Body of pancreas (tissue), 4 donors: ENCODE data around the gene ABCC3. TPM values are rescaled to one million over a fixed set of nuclear protein-coding genes. Genes with fewer than 3 reads are reported as not detected.
A peak's percentile ranks its signal among the peaks of the same experiment; 100 is the strongest.

Source experiments
- ATAC-seq: fragments of 150-250 bp; one replicate; pipeline ENCODE4 v1.9.1; 2016
- DNase-seq, 4 donors: peaks; one replicate each; pipeline ENCODE4 v3.0.0-alpha.2; 2019
- H3K27ac ChIP-seq, 4 donors: fragments of 200-600 bp; sonication (generic); 1 replicate in 3 of 4; 2 replicates in 1 of 4; pipeline versions ENCODE4 v1.5.1 to v1.6.1; 2016 to 2019; ENCODE audit warnings: mild to moderate bottlenecking in 1 of 4, mixed read lengths in 1 of 4, moderate library complexity in 1 of 4
- H3K27me3 ChIP-seq, 2 donors: fragments of 200-600 bp; sonication (generic); one replicate each; pipeline ENCODE4 v1.6.0; 2016; ENCODE audit warnings: mild to moderate bottlenecking in 1 of 2
- H3K36me3 ChIP-seq, 2 donors: fragments of 200-600 bp; sonication (generic); replicated peaks in 1 of 2; 2 replicates each; pipeline ENCODE4 v1.5.1; 2016; ENCODE audit warnings: low read depth in 2 of 2; ENCODE audit not compliant: insufficient read depth in 1 of 2
- H3K4me1 ChIP-seq: fragments of 200-600 bp; sonication (generic); one replicate; pipeline ENCODE4 v1.6.0; 2016
- H3K4me3 ChIP-seq, 2 donors: fragments of 200-600 bp; sonication (generic); 1 replicate in 1 of 2; 2 replicates in 1 of 2; pipeline ENCODE4 v1.5.1; 2016 to 2019
- H3K9me3 ChIP-seq, 3 donors: fragments of 200-600 bp; sonication (generic); 1 replicate in 2 of 3; 2 replicates in 1 of 3; pipeline ENCODE4 v1.5.1; 2016
- CTCF ChIP-seq, 7 experiments: fragments of 450-650 bp in 4 of 7; fragments of 200-600 bp in 3 of 7; sonication (generic) in 3 of 7; IDR thresholded peaks; one replicate each; pipeline ENCODE4 v1.5.1; 2016 to 2019; ENCODE audit warnings: antibody characterized with exemption in 7 of 7
- POLR2A ChIP-seq, 3 donors: fragments of 450-650 bp; IDR thresholded peaks; one replicate each; pipeline ENCODE4 v1.6.1; 2016; ENCODE audit warnings: antibody characterized with exemption in 3 of 3, mild to moderate bottlenecking in 2 of 3
- WGBS, 2 donors: methylation state at CpG; one replicate each; pipeline ENCODE4 v1.1.5; 2017; 5-methylcytosine and 5-hydroxymethylcytosine counted together
- intact Hi-C: fragments of 100-400 bp; cut with DNase I; formaldehyde crosslinking; loops from one replicate; pipeline ENCODE4 v1.15.1; 2023
- total RNA-seq, 2 donors: library from RNA; depleted of rRNA; stranded (reverse); fragments of >200 nt; gene quantifications; one replicate each; pipeline ENCODE4 v1.1.0, GENCODE V29; 2016

Gene ABCC3
- total RNA-seq, 2 donors from 2014 or later, result 130 to 163 TPM

- Histone ChIP-seq H3K27me3 (no peaks in the 10 kb centered on the region), H3K9me3 (no peaks in the 10 kb centered on the region), H3K4me1 (peaks cover 20% of the 10 kb centered on the region), H3K27ac (no peak overlapping the region), H3K4me3 (no peak overlapping the region), H3K36me3 (no peaks in the 10 kb centered on the region)
- intact Hi-C loops, result no loop called here
- no peak for TF ChIP-seq CTCF (IDR thresholded peaks at IDR 0.05)
- no peak for TF ChIP-seq POLR2A (IDR thresholded peaks at IDR 0.05)
- WGBS, 2 donors, result 86 to 91% methylated on average over 9 of the region's 9 CpGs
- DNase-seq, result no peak
- ATAC-seq, result no peak
Observed at GRCh38 chr17:50586421-50587247, 48.0 kb upstream of the ABCC3 start.

DNA sequence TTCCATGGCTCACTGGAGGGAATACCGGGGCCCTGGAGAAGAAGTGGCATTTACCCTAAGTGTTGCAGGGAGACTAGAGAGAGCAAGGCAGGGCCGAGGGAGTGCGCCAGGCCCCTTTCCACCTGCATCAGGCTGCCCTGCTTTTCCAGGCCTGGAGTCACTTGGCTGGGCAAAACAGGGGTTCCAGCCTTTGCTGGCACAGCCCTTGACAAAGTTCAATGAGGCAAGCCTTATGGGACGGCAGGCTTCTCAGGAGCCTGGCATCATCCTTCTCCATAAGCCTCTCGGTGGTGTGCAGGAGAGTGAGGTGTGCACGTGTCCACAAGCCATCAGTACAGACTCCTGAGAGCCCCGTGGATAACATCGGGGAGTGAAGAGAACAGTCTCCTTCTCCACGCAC, 47.1 kb upstream of the ABCC3 start:
- ATAC-seq (no peak), DNase-seq (no peak)
- 73 to 81% methylated on average over 9 of the region's 9 CpGs for WGBS, 2 donors
- no peaks in the 10 kb centered on the region for H3K9me3 ChIP-seq
- H3K36me3 ChIP-seq, result no peaks in the 10 kb centered on the region
- no peak overlapping the region for H3K27ac ChIP-seq
- no peaks in the 10 kb centered on the region for H3K27me3 ChIP-seq
- intact Hi-C loops, result no loop called here
- no peak for TF ChIP-seq POLR2A (IDR thresholded peaks at IDR 0.05)
- no peak for TF ChIP-seq CTCF (IDR thresholded peaks at IDR 0.05)
- H3K4me3 ChIP-seq, result no peak overlapping the region
- H3K4me1 ChIP-seq, result peaks cover 20% of the 10 kb centered on the region

DNA sequence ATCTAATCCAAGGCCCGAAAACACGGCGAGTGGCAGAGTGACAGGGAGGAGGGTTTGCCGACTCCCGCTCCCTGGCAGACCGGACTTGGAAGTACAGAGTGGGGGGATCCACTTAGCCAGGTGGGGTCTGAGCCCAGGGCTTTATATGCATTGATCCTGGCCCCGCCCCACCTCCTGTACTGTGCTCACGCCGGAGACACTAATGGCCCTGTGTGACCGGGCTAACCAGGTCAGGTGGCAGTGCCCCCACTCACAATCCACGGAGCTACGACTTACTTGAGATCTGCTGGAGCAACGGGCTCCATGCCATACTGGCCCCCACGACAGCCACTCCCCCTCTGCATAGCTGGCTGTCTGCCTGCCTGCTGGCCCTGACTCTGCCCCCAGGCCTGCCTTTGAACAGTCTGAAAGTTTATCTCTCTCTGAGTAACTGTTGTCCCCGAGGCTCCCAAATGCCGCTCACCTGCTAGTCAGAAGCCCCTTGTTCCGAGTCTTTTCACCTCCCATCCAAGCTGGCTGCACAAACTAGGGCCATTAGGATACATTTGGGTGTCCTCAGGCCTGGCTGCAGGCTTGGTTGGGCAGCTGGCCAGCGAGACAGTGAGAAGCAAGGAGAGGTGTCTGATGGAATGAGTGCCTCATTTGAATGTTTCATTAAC, 46.2 kb upstream of the ABCC3 start:
- Histone ChIP-seq H3K27ac (no peak overlapping the region), H3K9me3 (no peaks in the 10 kb centered on the region), H3K27me3 (no peaks in the 10 kb centered on the region), H3K36me3 (no peaks in the 10 kb centered on the region), H3K4me3 (no peak overlapping the region), H3K4me1 (peaks cover 27% of the 10 kb centered on the region)
- ATAC-seq (no peak), DNase-seq (peak in 2 of 4 donors; percentile 36 to 40)
- no peak for TF ChIP-seq CTCF (IDR thresholded peaks at IDR 0.05)
- TF ChIP-seq POLR2A (IDR thresholded peaks at IDR 0.05), result no peak
- intact Hi-C loops, result no loop called here
- 57 to 59% methylated on average over 14 to 18 of the region's 18 CpGs for WGBS, 2 donors

- intact Hi-C loops, result no loop called here
- TF ChIP-seq POLR2A (IDR thresholded peaks at IDR 0.05) (no peak), CTCF (IDR thresholded peaks at IDR 0.05) (no peak)
- no peak for ATAC-seq
- Histone ChIP-seq H3K9me3 (no peaks in the 10 kb centered on the region), H3K36me3 (no peaks in the 10 kb centered on the region), H3K4me1 (peaks cover 28% of the 10 kb centered on the region), H3K27me3 (no peaks in the 10 kb centered on the region), H3K27ac (no peak overlapping the region), H3K4me3 (no peak overlapping the region)
- no peak for DNase-seq
- 52 to 57% methylated on average over 9 to 10 of the region's 10 CpGs for WGBS, 2 donors
Observed at GRCh38 chr17:50589095-50589705, 45.5 kb upstream of the ABCC3 start.
